Fibroblast of skin of scalp (primary cell): ENCODE results near the gene FGFRL1.

Experiments
- DNase-seq: peaks from one replicate; pipeline ENCODE4 v3.0.0-alpha.2; 2013

FGFRL1 gene

DNA sequence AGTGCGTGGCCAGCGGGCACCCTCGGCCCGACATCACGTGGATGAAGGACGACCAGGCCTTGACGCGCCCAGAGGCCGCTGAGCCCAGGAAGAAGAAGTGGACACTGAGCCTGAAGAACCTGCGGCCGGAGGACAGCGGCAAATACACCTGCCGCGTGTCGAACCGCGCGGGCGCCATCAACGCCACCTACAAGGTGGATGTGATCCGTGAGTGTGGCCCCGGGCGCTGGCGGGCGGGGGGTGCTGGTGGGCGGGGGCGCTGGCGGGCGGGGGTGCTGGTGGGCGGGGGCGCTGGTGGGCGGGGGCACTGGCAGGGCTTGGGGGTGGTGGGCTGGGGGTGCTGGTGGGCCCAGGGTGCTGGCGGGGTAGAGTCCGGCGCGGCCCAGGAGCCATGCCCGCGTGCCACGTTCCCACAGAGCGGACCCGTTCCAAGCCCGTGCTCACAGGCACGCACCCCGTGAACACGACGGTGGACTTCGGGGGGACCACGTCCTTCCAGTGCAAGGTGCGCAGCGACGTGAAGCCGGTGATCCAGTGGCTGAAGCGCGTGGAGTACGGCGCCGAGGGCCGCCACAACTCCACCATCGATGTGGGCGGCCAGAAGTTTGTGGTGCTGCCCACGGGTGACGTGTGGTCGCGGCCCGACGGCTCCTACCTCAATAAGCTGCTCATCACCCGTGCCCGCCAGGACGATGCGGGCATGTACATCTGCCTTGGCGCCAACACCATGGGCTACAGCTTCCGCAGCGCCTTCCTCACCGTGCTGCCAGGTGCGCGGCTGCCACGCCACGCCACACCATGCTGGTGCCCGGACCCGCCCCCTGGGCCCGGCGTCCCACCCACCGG, 12.7 kb downstream of the FGFRL1 start:
- DNase-seq, result no peak

DNA sequence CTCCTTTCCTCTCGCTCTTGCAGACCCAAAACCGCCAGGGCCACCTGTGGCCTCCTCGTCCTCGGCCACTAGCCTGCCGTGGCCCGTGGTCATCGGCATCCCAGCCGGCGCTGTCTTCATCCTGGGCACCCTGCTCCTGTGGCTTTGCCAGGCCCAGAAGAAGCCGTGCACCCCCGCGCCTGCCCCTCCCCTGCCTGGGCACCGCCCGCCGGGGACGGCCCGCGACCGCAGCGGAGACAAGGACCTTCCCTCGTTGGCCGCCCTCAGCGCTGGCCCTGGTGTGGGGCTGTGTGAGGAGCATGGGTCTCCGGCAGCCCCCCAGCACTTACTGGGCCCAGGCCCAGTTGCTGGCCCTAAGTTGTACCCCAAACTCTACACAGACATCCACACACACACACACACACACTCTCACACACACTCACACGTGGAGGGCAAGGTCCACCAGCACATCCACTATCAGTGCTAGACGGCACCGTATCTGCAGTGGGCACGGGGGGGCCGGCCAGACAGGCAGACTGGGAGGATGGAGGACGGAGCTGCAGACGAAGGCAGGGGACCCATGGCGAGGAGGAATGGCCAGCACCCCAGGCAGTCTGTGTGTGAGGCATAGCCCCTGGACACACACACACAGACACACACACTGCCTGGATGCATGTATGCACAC, 13.6 kb downstream of the FGFRL1 start:
- no peak for DNase-seq

DNA sequence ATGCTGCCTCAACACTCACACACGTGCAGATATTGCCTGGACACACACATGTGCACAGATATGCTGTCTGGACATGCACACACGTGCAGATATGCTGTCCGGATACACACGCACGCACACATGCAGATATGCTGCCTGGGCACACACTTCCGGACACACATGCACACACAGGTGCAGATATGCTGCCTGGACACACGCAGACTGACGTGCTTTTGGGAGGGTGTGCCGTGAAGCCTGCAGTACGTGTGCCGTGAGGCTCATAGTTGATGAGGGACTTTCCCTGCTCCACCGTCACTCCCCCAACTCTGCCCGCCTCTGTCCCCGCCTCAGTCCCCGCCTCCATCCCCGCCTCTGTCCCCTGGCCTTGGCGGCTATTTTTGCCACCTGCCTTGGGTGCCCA, 14.7 kb downstream of the FGFRL1 start:
- no peak for DNase-seq

DNA sequence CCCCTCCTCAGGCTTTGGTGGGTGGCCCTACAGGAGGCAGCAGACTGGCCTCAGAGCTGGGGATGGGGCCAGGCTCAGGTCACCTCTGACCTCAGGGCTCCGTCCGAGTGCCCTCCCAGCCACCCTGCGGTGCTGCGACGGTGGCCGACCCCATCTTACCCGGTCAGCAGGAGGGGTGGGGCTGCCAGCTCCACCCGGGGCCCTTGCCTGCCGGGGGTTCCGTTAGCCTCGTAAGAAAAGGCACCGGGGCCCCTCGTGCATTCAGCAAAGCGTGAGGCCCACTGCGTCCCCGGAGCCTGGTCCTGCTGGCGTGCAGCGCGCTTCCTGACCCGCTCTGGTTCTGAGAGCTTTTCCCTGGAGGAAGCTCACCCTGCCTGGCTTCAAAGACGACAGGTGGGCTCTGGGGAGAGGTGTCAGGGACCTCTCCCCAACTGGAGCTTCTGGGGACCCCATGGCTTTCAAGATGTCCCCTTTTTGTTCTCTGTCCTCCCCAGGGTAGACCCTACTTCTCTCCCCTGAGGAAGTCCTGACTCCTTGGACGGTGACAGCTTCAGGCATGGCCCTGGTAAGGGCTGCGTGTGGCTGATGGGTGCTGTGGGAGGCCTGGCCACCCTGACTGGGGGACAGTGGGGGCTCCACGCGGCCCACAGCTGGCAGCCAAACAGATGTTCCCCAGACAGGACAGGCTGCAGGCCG, 15.9 kb downstream of the FGFRL1 start:
- no peak for DNase-seq

DNA sequence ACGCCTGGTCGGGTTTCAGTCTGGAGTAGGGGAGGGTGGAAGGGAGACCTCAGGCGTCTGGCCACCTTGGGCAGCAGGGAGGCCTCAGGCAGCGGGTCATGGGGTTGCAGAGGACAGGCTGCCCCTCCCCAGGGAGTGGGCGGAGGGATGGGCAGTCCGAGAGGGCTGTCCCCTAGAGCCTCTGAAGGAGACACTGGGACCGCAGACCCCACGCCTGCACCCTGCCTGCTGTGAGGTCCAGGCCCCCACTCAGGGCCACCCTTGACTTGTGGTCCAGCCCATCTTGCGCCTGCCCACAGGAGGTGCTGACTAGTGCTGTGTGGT, 16.5 kb downstream of the FGFRL1 start:
- no peak for DNase-seq

DNA sequence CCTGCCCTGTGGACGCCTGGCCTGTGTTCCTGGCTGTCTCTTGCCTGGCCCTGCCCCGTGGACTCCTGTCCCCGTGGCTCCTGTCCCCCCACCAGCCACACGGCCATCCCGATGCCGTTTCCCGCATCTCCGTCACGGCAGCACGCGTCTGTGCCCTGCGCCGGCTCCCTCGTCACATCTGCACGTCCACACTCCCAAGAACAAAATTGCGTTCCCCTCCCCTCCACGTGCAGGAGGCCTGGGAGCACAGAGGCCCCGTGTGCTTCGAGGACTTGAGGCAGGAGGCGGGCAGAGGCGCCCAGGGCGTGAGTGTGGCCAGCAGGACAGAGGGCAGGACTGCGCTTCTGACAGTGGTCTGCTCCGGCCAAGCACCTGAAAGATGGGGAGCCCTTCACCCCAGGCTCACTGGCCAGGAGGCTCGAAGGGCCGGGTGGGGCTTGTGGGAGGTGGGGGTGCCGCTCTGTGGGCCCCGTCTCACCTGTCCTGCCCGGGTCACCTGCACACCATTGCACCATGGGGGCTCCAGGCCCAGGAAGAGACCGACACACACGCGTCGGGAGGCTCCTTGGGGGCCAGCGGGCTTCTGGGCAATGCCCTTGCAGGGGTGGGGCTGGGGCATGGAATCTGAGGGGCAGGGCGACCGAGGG, 17.3 kb downstream of the FGFRL1 start:
- DNase-seq, result no peak

DNA sequence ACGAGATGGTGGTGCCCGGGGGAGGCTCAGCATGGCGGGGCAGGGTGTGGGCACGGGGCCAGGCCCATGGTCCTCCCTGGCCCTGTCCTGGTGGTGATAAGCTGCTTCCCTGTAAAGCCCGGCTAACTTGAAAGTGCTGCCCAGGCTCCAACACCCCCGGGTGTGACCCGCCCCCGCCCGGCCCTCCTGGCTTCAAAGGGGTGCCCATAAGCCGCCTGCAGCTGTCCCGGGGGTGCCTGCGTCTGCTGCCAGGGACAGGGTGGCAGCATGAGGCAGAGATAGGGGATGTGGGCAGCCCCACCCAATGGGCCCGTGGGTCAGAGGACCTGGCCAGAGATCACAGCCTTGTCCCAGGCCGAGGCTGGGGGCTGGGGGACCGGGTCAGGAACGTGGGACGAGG, 18.1 kb downstream of the FGFRL1 start:
- DNase-seq, result no peak

DNA sequence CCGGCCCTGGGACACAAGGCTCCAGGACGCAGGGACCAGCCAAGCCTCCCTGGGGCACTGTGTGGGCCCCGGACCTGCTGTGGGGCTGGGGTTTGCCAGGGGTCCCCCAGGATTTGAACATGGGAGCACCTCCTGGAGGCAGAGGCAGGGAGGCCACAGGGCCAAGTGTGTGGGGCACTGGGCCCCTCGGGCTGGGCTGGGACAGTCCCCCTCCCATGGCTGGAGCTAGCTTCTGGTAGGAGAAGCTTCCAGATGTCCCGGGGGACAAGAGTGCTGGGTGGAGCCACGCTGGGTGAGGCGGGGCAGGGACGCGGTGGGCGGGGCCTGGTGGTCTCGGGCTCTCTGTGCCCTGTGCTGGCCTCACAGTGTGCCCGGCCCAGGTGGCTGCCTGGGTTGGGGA, 18.6 kb downstream of the FGFRL1 start:
- no peak for DNase-seq

DNA sequence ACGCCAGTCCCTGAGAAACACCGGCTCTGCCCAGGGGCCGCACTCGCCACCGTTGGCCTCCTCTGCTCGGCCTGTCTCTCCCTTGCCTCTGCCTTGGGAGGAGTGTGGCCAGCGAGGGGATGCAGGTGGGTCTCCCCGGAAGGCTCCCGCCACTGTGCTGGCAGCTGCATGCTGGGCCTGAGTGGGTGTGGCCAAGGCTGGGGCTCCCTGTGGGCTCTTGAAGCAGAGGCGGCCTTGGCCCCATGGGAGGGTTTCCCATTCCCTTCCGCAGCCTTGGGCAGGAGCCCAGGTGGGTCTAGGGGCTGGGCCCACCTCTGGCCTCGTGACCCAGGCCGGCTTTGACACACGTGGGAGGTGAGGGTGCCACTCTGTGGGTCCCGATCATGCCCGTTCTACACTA, 19.1 kb downstream of the FGFRL1 start:
- DNase-seq, result no peak

DNA sequence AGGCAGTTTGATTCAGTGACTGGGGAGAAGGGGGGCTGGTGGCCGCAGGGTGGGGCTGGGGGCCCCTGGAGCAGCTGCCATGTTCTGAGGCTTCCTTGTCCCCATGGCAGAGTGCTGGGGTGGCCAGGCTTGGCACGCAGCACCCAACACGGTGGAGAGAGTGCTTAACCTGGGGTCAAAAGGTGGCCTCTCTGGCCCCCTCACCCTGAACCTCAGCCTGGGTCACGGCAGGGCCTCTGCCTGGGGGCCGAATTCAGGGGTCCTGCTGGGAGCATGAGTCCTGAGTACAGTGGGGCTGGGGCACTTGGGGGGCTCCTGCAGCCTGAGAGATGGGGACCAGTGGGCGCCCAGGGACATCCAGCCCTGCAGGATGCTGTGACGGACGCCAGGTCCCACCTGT, 19.9 kb downstream of the FGFRL1 start:
- no peak for DNase-seq

DNA sequence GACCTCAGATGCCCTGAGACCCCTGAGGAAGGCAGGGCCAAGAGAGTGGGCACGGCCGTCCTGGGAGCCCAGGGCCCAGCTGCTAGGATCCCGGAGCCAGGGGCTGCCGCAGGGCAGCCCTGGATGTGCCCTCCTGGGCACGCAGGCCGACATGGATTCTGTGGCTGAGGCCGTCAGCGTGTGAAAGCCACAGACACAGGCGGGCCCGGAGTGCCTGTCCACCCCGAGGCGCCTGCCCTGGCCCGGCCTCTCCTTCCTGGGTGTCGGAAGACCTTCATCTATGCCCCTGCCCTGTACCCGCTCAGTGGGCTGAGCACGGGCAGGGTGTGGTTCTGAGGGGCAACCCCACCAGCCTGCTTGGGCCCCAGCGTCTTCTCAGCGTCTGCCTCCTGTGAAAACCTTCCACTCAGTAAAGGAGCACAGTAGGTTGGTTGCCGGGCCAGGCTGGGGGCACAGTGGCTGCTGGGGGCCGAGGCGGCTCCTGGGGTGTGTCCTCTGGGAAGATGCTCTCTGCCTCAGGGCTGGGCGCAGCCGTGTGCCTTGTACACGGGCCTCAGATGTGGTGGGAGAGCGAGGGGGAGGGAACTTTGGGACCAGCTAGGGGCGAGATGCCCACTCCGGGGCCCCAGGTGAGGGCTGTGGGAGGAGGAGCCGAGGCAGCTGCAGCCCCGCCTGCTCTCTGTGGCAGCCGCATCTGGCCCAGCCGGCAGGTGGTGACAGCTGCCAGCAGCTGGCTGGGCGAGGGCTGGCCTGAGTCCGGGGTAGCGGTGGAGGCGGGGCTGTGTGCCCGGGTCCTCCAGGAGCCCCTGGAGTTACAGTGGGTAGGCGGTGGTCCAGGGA, 20.8 kb downstream of the FGFRL1 start:
- no peak for DNase-seq

DNA sequence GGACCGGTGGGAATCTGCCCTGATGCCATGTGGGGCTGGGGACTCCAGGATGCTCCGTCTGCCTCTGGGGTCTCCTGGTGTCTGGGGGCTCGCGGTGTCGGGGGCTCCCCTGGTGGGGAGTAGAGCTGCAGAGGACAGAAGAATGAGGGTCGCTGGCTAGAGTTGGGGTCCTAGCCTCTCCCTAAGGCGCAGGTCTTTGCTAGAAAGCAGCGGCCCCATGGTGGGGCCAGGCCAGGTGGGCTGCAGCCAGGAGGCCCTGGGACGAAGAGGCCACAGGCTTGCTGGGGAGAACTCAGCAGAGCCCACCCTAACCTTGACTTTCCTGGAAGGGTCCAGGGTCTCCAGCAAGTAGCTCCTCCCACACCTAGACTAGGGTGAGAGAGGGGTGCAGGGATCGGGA, 21.4 kb downstream of the FGFRL1 start:
- no peak for DNase-seq

DNA sequence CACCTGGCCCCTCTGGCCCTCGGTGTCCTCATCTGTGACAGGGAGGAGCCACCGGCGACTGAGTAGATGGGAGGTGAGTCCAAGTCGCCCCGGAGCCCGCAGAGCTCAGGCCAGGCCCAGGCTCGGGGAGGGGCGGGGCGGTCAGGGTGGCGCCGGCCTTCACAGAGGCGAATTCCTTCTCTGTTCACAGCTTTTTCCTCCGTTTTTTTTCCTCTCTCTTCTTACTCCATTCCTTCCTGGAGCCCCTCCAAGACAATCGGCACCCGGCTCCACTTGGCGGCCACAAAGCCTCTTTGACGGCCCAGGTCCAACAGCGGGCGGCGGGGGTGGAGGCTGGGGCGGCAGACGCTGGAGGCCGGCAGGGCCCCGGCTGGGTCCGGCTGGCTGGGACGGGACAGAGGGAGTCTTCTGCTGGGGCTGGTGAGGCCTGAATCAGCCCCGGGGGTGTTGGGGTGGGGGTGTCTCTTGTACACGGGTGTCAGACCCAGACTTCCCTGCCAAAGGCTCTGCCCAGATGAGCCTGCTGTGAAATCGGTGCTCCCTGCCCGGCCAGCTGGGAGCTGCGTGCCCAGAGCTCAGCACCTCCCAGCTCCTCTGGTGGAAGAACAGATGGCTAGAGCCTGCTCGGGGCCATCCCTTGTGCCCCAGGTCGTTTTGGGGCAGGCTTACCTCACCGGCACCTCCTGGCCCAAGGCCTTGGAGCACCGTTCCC, 22.6 kb downstream of the FGFRL1 start:
- peak; percentile 47 for DNase-seq

DNA sequence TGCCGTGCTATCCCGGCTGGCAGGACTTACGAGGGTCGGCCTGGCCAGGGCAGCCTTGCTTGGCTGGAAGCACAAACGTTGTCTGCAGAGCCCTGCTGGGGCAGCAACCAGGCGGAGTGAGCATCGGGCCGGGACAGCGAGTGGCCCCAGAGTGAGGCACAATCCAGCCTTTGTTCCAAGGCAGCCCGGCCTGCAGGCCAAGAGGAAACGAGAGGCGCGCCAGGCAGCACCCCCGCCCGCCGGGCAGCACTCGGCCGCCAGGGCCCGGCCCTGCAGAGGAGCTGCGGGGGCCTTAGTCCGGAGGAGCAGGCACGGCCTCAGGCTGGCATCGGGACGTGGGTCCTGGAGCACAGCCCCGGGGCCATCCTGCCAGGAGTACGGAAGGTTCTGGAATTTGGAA, 24.1 kb downstream of the FGFRL1 start:
- DNase-seq, result no peak

DNA sequence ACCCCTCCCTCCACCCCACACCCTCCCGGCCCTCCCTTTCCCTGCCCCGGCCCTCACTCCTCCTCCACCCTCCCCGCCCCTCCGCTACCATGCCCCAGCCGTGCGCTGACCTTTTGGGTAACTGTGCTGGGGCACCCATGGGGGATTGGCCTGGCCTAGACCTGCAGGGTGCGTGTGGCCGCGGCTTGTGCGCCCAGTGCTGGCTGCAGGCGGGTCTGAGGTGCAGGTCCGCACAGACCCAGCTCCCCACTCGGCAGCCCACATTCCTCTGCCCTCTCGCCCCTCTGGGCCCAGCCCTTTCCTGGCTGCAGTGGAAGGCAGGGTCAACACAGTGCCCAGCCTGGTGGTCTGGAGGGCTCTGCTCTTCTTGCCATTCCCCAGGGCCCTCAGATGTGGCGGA, 24.7 kb downstream of the FGFRL1 start:
- DNase-seq, result no peak

DNA sequence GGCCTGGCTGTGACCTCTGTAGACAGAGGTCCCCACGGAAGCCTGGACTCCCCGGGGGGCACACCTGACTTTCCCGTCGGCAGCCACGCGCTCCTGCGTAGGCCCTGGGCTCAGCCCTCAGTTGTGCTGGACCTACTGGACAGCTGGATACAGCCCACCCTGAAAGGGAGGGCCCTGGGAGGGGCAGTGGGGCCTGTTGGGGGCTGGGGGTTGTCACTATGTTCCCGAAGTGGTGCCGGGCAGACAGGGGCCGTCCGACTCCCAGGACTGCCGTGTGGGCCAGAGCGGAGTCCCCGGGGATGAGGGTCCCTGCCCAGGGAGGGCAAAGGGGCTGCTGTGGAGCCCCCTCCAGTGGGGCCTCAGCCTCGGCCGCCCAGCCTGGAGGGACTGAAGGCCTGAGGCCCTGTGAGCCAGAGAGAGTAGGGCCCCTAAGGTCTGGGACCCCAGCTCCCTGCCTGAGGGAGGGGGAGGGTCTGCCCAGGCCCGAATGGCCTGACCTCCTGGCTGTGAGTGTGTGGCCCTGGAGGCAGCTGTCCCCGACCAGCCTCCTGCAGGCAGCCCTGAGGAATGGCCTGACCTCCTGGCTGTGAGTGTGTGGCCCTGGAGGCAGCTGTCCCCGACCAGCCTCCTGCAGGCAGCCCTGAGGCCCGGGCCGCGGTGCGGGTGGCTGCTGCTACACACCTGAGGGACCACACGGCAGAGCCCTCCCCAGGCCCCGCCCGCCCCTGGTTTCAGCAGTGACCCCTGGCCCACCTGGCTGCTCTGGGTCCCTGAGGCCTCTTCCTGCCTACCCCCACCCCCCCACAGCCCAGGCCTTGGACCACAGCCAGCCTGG, 25.8 kb downstream of the FGFRL1 start:
- DNase-seq, result no peak

DNA sequence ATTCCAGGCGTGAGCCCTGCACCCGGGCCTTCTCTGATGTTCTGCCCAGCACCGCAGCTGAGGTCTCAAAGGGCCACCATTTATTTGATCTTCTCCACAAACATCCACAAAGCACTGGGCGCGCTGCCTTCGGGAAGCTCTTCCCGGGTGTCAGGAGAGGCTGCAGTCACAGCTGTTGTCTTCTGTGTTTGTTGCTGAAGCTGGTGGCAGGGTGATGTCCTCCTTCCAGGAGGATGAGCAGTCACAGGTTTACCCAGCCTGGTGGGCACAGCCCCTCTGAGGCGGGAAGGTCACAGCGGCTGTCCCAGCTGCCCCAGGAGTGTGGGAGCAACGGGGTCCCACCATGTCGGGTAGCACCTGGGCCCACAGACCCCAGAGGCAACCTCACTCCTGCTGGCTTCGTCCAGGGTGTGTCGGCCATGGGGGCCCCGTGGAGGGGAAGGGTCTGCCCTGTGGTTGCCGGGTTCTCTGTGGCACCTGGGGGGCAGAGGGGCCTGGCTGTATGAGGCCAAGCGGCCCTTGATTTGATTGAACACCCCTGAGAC, 27.6 kb downstream of the FGFRL1 start:
- no peak for DNase-seq

DNA sequence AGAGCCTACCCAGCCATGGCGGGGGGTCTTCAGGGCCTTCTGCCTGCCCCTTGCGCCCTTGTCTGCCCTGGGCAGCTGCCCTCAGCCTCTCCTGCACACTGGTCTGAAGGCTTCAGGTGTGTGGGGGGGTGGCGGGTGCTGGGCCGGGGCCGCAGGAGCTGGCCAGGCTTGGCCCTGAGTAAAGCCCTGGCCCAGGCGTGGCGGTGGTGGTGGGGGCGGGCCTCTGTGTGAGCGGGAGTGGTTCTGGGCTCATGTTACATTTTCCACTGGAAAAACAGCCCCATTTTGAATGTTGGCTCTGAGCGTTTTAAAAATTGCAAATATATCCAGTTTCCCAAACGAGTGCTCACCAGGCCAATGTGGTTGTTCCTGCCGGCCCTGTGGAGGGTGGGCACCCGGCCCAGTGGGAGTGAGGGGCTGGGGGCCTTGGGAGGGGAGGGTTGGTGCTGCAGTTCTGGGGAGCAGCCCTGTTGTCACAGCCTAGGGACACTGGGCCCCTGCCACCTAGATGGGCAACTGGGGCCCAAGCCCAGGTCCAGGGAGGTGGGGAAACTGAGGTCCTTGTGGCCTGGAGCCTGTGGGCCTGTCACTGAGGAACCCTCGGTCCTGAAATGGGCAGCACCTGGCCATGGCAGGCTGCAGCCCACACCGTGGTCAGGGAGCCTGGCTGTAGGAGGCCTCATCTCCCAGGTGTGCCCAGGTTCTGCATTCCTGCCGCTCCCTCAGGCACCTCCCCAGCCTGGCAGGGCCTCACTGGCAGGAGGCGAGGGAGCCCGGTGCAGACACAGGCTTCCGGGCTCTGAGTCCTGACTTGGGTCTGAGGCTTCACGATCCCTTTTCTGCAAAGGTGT, 28.3 kb downstream of the FGFRL1 start:
- DNase-seq, result peak; percentile 65

DNA sequence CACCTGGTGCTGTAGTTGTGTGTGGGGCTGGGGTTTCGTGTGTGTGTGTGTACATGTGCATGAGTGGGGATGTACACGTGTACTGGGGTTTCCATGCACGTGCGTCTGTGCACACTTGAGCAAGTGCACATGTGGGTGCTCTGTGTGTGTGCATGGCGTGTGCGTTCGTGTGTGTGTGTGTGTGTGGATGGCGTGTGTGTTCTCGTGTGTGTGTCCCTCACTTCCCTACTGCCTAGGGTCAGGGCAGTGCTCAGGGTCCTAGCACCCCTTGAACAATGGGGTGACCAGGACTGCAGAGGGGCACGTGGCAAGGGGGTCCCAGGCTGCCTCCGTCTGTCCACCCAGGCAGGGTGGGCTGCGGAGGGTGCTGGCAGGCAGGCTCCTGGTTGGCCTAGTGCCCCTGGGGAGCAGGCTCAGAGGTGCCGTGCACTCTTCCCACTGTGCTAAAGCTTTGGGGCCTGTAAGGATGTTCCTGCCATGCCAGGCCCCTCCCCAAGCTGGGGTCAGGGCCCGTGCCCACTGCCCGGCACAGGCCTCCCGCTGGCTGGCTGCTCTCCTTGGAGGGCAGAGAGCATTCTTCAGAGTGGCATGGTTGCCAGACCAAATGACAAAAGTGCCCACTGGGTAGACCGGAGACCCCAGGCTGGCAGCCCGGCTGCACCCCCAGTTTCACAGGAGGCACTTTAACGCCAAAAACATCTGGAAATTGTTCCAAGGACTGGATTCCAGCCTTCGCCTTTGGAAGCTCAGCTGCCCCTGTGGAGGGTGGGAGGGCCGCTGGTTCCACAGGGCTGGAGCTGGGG, 29.1 kb downstream of the FGFRL1 start:
- no peak for DNase-seq
